ENCODE data around the gene MYH10. TPM values are rescaled to one million over a fixed set of nuclear protein-coding genes. Genes with fewer than 3 reads are reported as not detected.

Gene MYH10
- total RNA-seq, 1 experiment from 2014 or later: 251 TPM

DNA sequence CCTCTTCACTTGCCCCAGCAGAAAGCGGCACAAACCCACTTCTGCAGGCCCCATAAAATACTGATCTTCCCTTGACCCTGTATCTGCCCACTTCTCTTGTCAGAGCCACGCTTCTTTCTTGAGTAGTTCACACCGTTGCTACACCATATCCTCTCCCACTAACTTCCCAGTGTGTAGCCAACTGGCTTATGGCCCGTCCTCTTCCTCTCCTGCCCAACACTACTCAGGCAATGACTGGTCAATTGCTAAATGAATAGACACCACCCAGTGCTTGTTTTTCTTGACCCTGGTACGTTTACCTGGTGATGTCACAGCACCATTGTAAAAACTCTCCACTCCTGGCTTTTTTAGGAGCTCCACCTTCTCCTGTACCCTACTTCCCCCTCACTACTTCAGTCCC is 107.9 kb downstream of the MYH10 start:
- no peak overlapping the region for H2BK120ac ChIP-seq (ENCODE audit: low read depth, low read length, poor library complexity, severe bottlenecking)
- WGBS (ENCODE audit: extremely low coverage, insufficient read length, low lambda C conversion rate): no CpG with 5 or more reads among the region's 5 CpGs
- no peak overlapping the region for H3T11ph ChIP-seq (ENCODE audit: low read length)
- H3K9ac ChIP-seq (ENCODE audit: extremely low read depth, insufficient read length, low read length): no peak overlapping the region
- no peaks in the 10 kb centered on the region for H3K79me2 ChIP-seq (ENCODE audit: insufficient read depth, low read length)
- H2BK5ac ChIP-seq (ENCODE audit: insufficient read length, low read length): no peak overlapping the region
- no peak overlapping the region for H2AFZ ChIP-seq (ENCODE audit: low read length)
- no peaks in the 10 kb centered on the region for H3K9me3 ChIP-seq (ENCODE audit: control insufficient read depth, low read depth, low read length)
- H3K56ac ChIP-seq (ENCODE audit: insufficient read length, low read depth, low read length): no peak overlapping the region
- DNase-seq: no peak
- Mint-ChIP-seq H3K9me3 (no peaks in the 10 kb centered on the region), H3K36me3 (ENCODE audit: insufficient read depth in 1 of 3, low read depth in 3 of 3) (peaks cover 30 to 50% (median 38%) of the 10 kb centered on the region in 3 experiments; a peak in 6 of 7 replicates), H3K27ac (no peak overlapping the region), H3K4me1 (no peaks in the 10 kb centered on the region), H3K27me3 (ENCODE audit: low read depth) (no peaks in the 10 kb centered on the region), H3K4me3 (no peak overlapping the region)
- H2BK15ac ChIP-seq (ENCODE audit: low read depth, low read length): no peak overlapping the region
- no peak overlapping the region for H2BK12ac ChIP-seq (ENCODE audit: insufficient read length, low read depth, low read length)
- no peak overlapping the region for H3K27ac ChIP-seq (ENCODE audit: insufficient read length, low read depth, low read length)
- H3K4me2 ChIP-seq (ENCODE audit: insufficient read depth, insufficient read length, low read length): no peak overlapping the region
- H3K23ac ChIP-seq (ENCODE audit: insufficient read length, low read depth, low read length): no peak overlapping the region
- no peak overlapping the region for H4K8ac ChIP-seq (replicated peaks; ENCODE audit: insufficient read length, low read depth, low read length)
- no peak overlapping the region for H2BK20ac ChIP-seq (ENCODE audit: low read depth, low read length, poor library complexity, severe bottlenecking)
- H4K20me1 ChIP-seq (ENCODE audit: control insufficient read depth, insufficient read depth, insufficient read length): no peaks in the 10 kb centered on the region
- no peaks in the 10 kb centered on the region for H3K79me1 ChIP-seq (ENCODE audit: insufficient read depth, low read depth, low read length, poor library complexity, severe bottlenecking)
- no peak overlapping the region for H4K5ac ChIP-seq (ENCODE audit: insufficient read length, low read depth, low read length)
- no peaks in the 10 kb centered on the region for H3K23me2 ChIP-seq (ENCODE audit: insufficient read length, low read depth, low read length, poor library complexity, severe bottlenecking)
- H3K4me1 ChIP-seq (ENCODE audit: insufficient read depth, low read length): no peaks in the 10 kb centered on the region
- no peak overlapping the region for H3K4ac ChIP-seq (ENCODE audit: low read depth, low read length)
- H3K27me3 ChIP-seq (ENCODE audit: insufficient read depth, low read length): no peaks in the 10 kb centered on the region
- H2AK5ac ChIP-seq (ENCODE audit: insufficient read length, low read length): no peak overlapping the region
- no peak overlapping the region for H4K91ac ChIP-seq (ENCODE audit: insufficient read length, low read depth, low read length)
- no peak overlapping the region for H3K18ac ChIP-seq (ENCODE audit: insufficient read length, low read depth, low read length)
- TF ChIP-seq, protein P1, sequence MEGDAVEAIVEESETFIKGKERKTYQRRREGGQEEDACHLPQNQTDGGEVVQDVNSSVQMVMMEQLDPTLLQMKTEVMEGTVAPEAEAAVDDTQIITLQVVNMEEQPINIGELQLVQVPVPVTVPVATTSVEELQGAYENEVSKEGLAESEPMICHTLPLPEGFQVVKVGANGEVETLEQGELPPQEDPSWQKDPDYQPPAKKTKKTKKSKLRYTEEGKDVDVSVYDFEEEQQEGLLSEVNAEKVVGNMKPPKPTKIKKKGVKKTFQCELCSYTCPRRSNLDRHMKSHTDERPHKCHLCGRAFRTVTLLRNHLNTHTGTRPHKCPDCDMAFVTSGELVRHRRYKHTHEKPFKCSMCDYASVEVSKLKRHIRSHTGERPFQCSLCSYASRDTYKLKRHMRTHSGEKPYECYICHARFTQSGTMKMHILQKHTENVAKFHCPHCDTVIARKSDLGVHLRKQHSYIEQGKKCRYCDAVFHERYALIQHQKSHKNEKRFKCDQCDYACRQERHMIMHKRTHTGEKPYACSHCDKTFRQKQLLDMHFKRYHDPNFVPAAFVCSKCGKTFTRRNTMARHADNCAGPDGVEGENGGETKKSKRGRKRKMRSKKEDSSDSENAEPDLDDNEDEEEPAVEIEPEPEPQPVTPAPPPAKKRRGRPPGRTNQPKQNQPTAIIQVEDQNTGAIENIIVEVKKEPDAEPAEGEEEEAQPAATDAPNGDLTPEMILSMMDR (conservative IDR thresholded peaks at IDR 0.05): no peak
- no peak overlapping the region for H3K14ac ChIP-seq (ENCODE audit: insufficient read depth, low read length)
